Esophagus (tissue), 2 donors: Measurements from ENCODE around the gene POLR3K. TPM values are rescaled to one million over a fixed set of nuclear protein-coding genes. Genes with fewer than 3 reads are reported as not detected.

ENCODE experiments used
- H3K27ac ChIP-seq, 2 donors: one replicate each; pipeline ENCODE4 v1.5.1; 2013; ENCODE audit warnings: low read depth in 2 of 2, mild to moderate bottlenecking in 2 of 2, inconsistent platforms in 1 of 2, low read length in 1 of 2, moderate library complexity in 1 of 2
- H3K27me3 ChIP-seq, 2 donors: one replicate each; pipeline ENCODE4 v1.6.1; 2013; ENCODE audit warnings: low read length in 2 of 2, control low read depth in 1 of 2, mild to moderate bottlenecking in 1 of 2; ENCODE audit not compliant: insufficient read depth in 2 of 2, control insufficient read depth in 1 of 2
- H3K36me3 ChIP-seq, 2 donors: one replicate each; pipeline ENCODE4 v1.6.1; 2013; ENCODE audit warnings: low read length in 1 of 2; ENCODE audit not compliant: control insufficient read depth in 2 of 2, insufficient read depth in 2 of 2
- H3K4me1 ChIP-seq, 2 donors: one replicate each; pipeline ENCODE4 v1.6.1; 2013; ENCODE audit warnings: low read length in 1 of 2; ENCODE audit not compliant: control insufficient read depth in 2 of 2, insufficient read depth in 2 of 2
- H3K4me3 ChIP-seq, 2 donors: one replicate each; pipeline ENCODE4 v1.5.1; 2013; ENCODE audit warnings: low read length in 2 of 2, mild to moderate bottlenecking in 2 of 2, low read depth in 1 of 2, moderate library complexity in 1 of 2
- H3K9me3 ChIP-seq, 2 donors: one replicate each; pipeline ENCODE4 v1.6.1; 2013; ENCODE audit warnings: mild to moderate bottlenecking in 2 of 2, low read depth in 1 of 2, low read length in 1 of 2, moderate library complexity in 1 of 2; ENCODE audit not compliant: control insufficient read depth in 2 of 2, insufficient read depth in 1 of 2
- WGBS, 2 donors: extraction: QIAGEN DNeasy Blood & Tissue Kit; methylation state at CpG; one replicate each; pipeline ENCODE4 v1.1.7; 2013; 5-methylcytosine and 5-hydroxymethylcytosine counted together
- polyA plus RNA-seq, 2 donors: library from polyadenylated mRNA; stranded (reverse); fragments of 200-250 nt; gene quantifications; one replicate each; pipeline ENCODE4 v1.2.3, GENCODE V29; 2013
- donor health status: healthy with polysubstance abuse.
- donor health status: Bipolar disorder and iron deficiency.

Gene POLR3K
- polyA plus RNA-seq, 2 donors, result 4.3 to 11.4 TPM

DNA sequence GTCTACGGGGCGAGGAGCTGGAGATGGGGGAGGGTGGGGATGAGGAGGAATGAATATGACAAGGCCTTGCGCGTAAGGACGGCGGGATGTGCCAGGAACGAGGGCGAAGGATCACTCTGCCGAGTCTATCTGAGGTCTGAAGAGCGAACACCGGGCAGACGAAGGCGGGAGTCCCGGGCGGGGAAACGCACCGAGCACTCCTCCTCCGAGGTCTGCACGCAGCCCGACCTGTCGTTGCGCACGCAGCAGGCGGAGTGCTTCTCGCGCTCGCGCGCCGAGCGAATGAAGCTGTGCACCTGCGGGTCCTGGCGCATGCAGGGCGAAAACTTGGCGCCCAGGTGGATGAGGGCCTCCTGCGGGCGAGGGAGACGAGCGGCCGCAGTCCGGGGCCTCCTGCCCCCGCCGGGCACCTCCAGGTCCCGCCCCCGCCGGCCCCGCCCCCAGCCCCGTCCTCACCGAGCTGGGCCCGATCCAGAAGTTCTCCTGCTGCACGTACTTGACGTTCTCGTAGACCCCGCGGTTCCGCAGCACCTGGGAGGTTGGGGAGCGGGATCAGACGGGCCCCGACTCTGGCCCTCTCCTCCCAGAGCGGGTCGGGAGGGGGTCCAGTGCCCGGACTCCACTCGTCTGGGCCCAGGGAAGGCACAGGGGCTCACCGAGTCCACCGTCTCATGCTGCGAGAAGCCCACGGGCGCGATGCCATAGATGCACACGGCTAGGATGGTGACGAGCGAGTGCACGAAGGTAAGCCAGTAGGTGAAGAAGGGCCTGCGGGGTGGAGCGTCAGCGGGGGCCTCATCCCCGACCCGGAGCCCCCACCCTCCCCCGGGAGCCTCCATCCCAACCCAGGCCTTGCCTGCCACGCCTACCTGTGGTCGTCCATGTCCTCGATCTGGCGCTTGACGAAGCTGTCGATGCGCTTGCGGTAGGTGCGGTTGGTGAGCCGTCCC is 7.8 kb upstream of the POLR3K start:
- Histone ChIP-seq H3K4me3 (no peak overlapping the region), H3K27ac (no peak overlapping the region), H3K4me1 (peaks cover 0 to 7% of the 10 kb centered on the region in 2 donors), H3K9me3 (no peaks in the 10 kb centered on the region), H3K27me3 (no peaks in the 10 kb centered on the region), H3K36me3 (peaks cover 9 to 83% of the 10 kb centered on the region in 2 donors)
- WGBS, 2 donors, result 86 to 88% methylated on average over 66 to 89 of the region's 89 CpGs

DNA sequence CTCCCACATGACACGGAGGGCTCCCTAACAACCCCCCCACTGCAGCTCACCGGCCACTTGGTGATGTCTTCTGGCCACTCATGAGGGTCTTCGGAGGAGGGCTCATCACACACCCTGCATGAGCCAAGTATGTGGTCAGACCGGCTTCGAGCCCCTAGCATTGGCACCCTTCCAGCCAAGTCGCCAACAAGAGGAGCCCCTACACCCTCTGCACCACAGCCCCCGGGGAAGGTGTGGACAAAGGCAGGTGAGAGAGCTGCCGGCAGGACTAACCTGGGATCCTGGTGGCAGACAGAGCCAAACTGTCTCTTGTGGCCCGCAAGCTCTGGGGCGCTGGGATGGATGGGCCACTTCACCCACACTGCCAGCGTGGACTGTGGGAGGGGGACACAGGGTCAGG is 6.8 kb upstream of the POLR3K start:
- 75 to 79% methylated on average over 11 of the region's 11 CpGs for WGBS, 2 donors
- H3K36me3 ChIP-seq, result peaks cover 9 to 92% of the 10 kb centered on the region in 2 donors

DNA sequence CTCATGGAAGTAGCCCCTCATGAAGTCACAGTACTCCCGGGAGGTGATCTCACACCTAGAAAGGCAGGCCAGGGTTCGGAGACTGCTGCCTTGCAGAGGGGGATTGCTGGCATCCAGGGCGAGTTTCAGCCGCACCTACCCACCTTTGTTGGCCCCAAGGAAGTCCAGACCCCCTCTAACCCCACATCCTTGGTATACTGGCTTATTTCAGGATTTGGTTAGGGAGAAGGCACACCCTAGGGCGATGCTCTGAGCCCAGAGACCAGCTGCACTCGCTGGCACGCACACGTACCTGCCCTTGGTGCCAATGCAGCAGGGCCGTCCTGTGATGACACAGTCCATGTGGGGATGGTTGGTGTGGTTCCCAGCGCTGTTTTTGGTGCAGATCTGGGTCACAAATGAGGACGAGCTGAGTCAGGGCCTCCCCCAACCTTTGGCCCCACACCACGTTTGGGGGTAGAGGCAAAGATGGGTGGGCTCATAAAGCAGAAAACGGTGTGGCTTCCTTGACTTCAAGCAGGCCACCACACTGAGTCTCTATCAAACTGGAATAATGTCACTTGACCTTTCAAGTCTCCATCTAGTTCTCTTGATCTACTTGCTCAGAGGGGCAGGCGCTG is 6.1 kb upstream of the POLR3K start:
- H3K4me3 ChIP-seq, result no peak overlapping the region
- H3K9me3 ChIP-seq, result no peaks in the 10 kb centered on the region
- 85% methylated on average over 14 of the region's 14 CpGs for WGBS, 2 donors
- no peaks in the 10 kb centered on the region for H3K27me3 ChIP-seq
- no peaks in the 10 kb centered on the region for H3K4me1 ChIP-seq
- no peak overlapping the region for H3K27ac ChIP-seq
- peaks cover 9 to 87% of the 10 kb centered on the region in 2 donors for H3K36me3 ChIP-seq

More for the DNA sequence above, 6.8 kb upstream of the POLR3K start:
- Histone ChIP-seq H3K4me3 (no peak overlapping the region), H3K9me3 (no peaks in the 10 kb centered on the region), H3K4me1 (no peaks in the 10 kb centered on the region), H3K27ac (no peak overlapping the region), H3K27me3 (no peaks in the 10 kb centered on the region)

DNA sequence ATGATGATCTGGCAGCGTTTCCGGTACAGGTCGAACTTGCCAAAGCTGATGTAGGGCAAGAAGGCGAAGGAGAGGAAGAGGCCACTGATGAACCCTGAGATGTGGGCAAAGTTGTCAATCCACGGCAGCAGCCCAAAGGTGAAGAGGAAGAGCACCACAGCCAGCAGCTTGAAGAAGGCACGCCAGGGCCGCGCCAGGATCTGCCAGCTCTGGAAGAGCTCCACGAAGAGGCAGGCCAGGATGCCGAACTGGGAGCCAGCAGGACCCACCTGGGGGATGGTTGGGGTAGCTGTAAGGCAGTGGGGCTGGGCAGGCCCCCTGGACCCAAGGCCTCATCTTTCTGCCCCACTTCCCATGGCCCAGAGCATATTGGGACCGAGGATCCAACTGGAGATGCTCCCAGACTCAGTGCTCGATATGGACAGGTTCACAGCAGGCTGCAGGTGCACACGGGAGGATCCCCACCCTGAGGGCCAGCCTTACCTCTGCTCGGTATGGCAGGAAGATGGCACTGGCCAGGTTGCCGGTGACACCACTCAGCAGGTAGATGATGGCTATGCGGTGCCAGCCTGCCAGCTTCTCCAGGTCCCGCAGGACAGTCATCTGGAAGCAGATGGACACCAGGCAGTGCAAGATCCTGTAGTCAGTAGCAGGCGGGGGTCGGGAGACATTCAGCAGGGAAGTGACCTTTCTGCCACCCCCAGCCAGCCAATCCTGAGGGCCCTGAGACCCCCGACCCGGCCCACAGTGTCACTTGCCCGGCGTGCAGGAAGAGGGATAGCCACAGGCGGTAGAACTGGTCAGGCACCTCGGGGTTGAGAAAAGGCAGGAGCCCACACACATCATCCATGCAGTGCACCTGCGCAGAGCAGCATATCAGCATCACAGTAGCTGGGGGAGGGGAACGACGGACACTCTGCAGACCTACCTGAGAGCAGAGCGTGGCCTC is 5.4 kb upstream of the POLR3K start:
- H3K27me3 ChIP-seq, result no peaks in the 10 kb centered on the region
- no peak overlapping the region for H3K4me3 ChIP-seq
- H3K4me1 ChIP-seq, result peaks cover 0 to 3% of the 10 kb centered on the region in 2 donors
- H3K9me3 ChIP-seq, result no peaks in the 10 kb centered on the region
- no peak overlapping the region for H3K27ac ChIP-seq
- H3K36me3 ChIP-seq, result peaks cover 9 to 80% of the 10 kb centered on the region in 2 donors
- 79 to 81% methylated on average over 29 of the region's 29 CpGs for WGBS, 2 donors

DNA sequence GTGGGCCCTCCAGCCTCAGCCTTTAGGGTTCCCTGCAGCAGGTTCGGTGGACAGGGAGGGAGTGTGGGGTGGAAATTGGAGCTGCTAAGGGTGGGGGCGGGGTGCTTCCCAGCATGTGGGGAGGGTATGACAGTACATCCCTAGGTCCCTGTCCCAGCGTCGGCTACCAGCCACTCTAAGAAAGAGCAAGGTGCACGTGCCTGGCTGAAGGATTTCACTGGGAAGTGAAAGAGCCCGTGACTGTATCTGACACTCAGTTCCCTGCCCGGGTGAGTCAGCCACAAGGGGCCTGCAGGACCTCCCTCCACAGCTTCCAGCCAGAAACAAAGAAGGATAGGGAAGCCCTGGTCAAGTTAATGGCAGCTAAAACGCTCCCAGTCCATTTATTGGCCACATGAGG is 4.3 kb upstream of the POLR3K start:
- Histone ChIP-seq H3K27ac (no peak overlapping the region), H3K27me3 (no peaks in the 10 kb centered on the region), H3K4me3 (no peak overlapping the region), H3K36me3 (peaks cover 6 to 69% of the 10 kb centered on the region in 2 donors), H3K4me1 (peaks cover 0 to 3% of the 10 kb centered on the region in 2 donors), H3K9me3 (no peaks in the 10 kb centered on the region)
- 70 to 76% methylated on average over 7 to 8 of the region's 8 CpGs for WGBS, 2 donors

DNA sequence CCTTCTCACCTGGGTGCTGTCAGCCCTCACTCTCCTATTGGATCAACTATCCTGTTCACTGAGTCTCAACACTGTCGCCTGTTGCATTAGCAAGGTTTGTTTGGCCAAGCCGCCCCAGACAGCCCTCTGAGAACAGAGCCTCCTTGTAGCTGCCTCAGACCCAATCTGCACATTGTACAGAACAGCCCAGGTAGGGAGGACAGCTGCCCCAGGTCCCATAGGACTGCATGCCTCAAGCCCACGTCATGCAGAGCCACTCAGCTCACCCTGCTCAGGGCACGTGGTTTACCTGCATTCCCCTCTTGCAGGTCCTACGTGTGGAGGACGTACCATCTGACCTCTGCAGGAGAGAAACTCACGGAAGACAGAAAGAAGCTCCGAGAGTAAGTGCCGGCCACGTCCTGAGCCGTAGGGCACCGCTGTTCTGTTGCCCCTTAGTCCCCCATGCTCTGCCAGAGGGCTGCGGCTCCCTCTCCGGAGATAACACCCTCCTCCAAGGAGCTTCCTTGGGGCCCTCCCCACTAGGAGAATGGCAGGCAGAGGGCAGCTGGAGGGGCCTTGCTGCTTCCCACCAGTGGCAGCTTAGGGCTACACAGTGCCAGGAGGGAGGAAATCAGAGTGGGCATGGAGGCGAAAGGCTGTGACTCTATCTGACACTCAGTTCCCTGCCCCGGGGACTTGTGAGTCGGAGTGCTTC is 3.0 kb upstream of the POLR3K start:
- peaks cover 6 to 56% of the 10 kb centered on the region in 2 donors for H3K36me3 ChIP-seq
- WGBS, 2 donors, result 89% methylated on average over 17 of the region's 17 CpGs
- H3K9me3 ChIP-seq, result no peaks in the 10 kb centered on the region
- H3K4me1 ChIP-seq, result peaks cover 0 to 3% of the 10 kb centered on the region in 2 donors
- H3K27me3 ChIP-seq, result no peaks in the 10 kb centered on the region
- H3K4me3 ChIP-seq, result no peak overlapping the region
- H3K27ac ChIP-seq, result no peak overlapping the region

DNA sequence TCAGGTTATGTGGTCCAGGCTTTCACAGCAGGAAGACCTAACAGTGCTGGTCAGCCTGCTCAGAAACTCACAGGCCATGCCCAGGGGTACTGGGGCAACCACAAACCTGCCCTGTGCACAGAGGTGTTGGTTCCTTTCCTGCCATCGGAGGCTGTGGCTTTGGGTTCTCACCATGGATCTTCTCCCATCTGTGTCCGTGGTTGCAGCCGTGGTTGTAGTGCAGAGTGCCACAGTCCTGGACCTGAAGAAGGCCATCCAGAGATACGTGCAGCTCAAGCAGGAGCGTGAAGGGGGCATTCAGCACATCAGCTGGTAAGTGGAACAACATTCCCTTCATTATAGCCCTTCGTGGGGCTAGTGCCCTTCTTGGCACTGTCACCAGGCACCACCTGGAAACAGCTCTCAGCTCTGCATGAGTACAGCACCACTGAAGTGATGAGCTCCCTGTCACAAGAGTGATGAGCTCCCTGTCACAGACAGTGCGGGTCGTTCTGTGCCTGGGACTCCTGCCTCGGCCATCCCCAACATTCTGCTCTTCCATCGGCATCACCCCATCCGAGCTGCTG is 2.2 kb upstream of the POLR3K start:
- H3K27ac ChIP-seq, result no peak overlapping the region
- peaks cover 6 to 52% of the 10 kb centered on the region in 2 donors for H3K36me3 ChIP-seq
- H3K4me3 ChIP-seq, result no peak overlapping the region
- no peaks in the 10 kb centered on the region for H3K27me3 ChIP-seq
- H3K9me3 ChIP-seq, result no peaks in the 10 kb centered on the region
- H3K4me1 ChIP-seq, result peaks cover 0 to 3% of the 10 kb centered on the region in 2 donors
- 86 to 87% methylated on average over 11 of the region's 11 CpGs for WGBS, 2 donors

DNA sequence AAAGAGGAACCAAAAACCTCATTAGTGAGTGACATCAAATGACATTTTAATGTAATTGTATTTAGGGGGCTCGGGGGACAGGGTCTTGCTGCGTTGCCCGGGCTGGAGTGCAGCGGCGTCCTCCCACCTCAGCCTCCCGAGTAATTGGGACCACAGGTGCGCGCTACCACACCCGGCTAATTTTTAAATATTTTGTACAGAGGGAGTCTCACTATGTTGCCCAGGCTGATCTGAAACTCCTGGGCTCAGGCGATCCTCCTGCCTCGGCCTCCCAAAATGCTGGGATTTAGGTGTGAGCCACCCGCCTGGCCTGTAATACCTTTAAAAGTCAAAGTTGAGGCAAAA is 801 bp upstream of the POLR3K start:
- H3K36me3 ChIP-seq, result peaks cover 3 to 39% of the 10 kb centered on the region in 2 donors
- H3K4me1 ChIP-seq, result peaks cover 0 to 3% of the 10 kb centered on the region in 2 donors
- H3K27me3 ChIP-seq, result no peaks in the 10 kb centered on the region
- WGBS, 2 donors, result 40 to 41% methylated on average over 12 of the region's 12 CpGs
- H3K4me3 ChIP-seq, result peak overlapping the region; percentile 84 to 86
- H3K27ac ChIP-seq, result no peak overlapping the region
- no peaks in the 10 kb centered on the region for H3K9me3 ChIP-seq
